ENCODE measurements around the gene RASAL1. TPM values are rescaled to one million over a fixed set of nuclear protein-coding genes. Genes with fewer than 3 reads are reported as not detected.
A peak's percentile ranks its signal among the peaks of the same experiment; 100 is the strongest.

RASAL1 gene
- polyA plus RNA-seq, 1 of the 3 experiments (the other 2 are of a cell fraction): not detected

- Histone ChIP-seq H3K79me2 (ENCODE audit: insufficient read depth) (no peaks in the 10 kb centered on the region), H3K4me3 (ENCODE audit: low read depth in 2 of 2, low read length in 1 of 2) (no peak overlapping the region), H3F3A (replicated peaks; ENCODE audit: insufficient read depth) (peaks cover 9% of the 10 kb centered on the region), H3K4me1 (ENCODE audit: control insufficient read depth in 1 of 2, insufficient read depth in 2 of 2, low read depth in 1 of 2, low read length in 1 of 2) (peaks cover 5 to 11% of the 10 kb centered on the region in 2 experiments; a peak in 2 of 4 replicates), H3K27me3 (ENCODE audit: insufficient read depth) (peaks cover 24% of the 10 kb centered on the region), H3K9me3 (0 out of 2 replicates have a peak, but pooled peaks cover 5% of the 10 kb centered on the region), H3K9ac (no peak overlapping the region), H3K36me3 (replicated peaks in 1 of 2; ENCODE audit: control insufficient read depth in 1 of 2, insufficient read depth in 2 of 2, low read length in 1 of 2) (no peaks in the 10 kb centered on the region), H3K9me2 (no peaks in the 10 kb centered on the region), H3K27ac (ENCODE audit: low read depth in 2 of 2, low read length in 1 of 2) (no peak overlapping the region), H3K4me2 (no peak overlapping the region), H4K20me1 (ENCODE audit: insufficient read depth) (no peaks in the 10 kb centered on the region), H2AFZ (ENCODE audit: low read depth) (no peak overlapping the region)
- WGBS (ENCODE audit: low lambda C conversion rate): 95% methylated on average over 3 of the region's 3 CpGs
- no peak for DNase-seq
- TF ChIP-seq EP300 (IDR thresholded peaks at IDR 0.05; ENCODE audit: borderline replicate concordance in 1 of 2, low read depth in 1 of 2, low read length in 1 of 2): no peak
- TF ChIP-seq NRF1 (IDR thresholded peaks at IDR 0.05; ENCODE audit: low read depth, low read length): no peak
- no peak for TF ChIP-seq RFX5 (IDR thresholded peaks at IDR 0.05; ENCODE audit: low read length)
- no peak for TF ChIP-seq MEF2A (IDR thresholded peaks at IDR 0.05; ENCODE audit: borderline replicate concordance, low read depth)
- no peak for TF ChIP-seq TEAD4 (IDR thresholded peaks at IDR 0.05; ENCODE audit: borderline replicate concordance, insufficient read depth)
- TF ChIP-seq, protein P1, sequence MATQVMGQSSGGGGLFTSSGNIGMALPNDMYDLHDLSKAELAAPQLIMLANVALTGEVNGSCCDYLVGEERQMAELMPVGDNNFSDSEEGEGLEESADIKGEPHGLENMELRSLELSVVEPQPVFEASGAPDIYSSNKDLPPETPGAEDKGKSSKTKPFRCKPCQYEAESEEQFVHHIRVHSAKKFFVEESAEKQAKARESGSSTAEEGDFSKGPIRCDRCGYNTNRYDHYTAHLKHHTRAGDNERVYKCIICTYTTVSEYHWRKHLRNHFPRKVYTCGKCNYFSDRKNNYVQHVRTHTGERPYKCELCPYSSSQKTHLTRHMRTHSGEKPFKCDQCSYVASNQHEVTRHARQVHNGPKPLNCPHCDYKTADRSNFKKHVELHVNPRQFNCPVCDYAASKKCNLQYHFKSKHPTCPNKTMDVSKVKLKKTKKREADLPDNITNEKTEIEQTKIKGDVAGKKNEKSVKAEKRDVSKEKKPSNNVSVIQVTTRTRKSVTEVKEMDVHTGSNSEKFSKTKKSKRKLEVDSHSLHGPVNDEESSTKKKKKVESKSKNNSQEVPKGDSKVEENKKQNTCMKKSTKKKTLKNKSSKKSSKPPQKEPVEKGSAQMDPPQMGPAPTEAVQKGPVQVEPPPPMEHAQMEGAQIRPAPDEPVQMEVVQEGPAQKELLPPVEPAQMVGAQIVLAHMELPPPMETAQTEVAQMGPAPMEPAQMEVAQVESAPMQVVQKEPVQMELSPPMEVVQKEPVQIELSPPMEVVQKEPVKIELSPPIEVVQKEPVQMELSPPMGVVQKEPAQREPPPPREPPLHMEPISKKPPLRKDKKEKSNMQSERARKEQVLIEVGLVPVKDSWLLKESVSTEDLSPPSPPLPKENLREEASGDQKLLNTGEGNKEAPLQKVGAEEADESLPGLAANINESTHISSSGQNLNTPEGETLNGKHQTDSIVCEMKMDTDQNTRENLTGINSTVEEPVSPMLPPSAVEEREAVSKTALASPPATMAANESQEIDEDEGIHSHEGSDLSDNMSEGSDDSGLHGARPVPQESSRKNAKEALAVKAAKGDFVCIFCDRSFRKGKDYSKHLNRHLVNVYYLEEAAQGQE (IDR thresholded peaks at IDR 0.05; ENCODE audit: low read depth, low read length): no peak
- TF ChIP-seq SIN3A (IDR thresholded peaks at IDR 0.05; ENCODE audit: borderline replicate concordance, low read depth, low read length): no peak
- no peak for TF ChIP-seq JUND (IDR thresholded peaks at IDR 0.05)
- CTCF ChIA-PET: interaction anchor here (0.7 to 7.6 kb wide), 7 partner anchors 10 to 103 kb away, joined by 3 to 49 read pairs (median 4); partner anchors contain the start of gene RASAL1
- POLR2A ChIA-PET: no interaction called here
Observed at GRCh38 chr12:113151655-113152054, 16.1 kb upstream of the RASAL1 start.

- POLR2A ChIA-PET: interaction anchor here (1.3 kb wide), 1 partner anchor 12 kb away, joined by 3 read pairs; no protein-coding TSS in a partner anchor
- Histone ChIP-seq H3K4me3 (ENCODE audit: low read depth in 2 of 2, low read length in 1 of 2) (no peak within 1 kb of the TSS), H3K4me1 (ENCODE audit: control insufficient read depth in 1 of 2, insufficient read depth in 2 of 2, low read depth in 1 of 2, low read length in 1 of 2) (peaks cover 5 to 10% of the 10 kb centered on the region in 2 experiments; a peak in 2 of 4 replicates), H3K9ac (no peak within 1 kb of the TSS), H3K27me3 (ENCODE audit: insufficient read depth) (peaks cover 21% of the 10 kb centered on the region), H4K20me1 (ENCODE audit: insufficient read depth) (no peaks in the 10 kb centered on the region), H3K9me2 (no peaks in the 10 kb centered on the region), H3K27ac (ENCODE audit: low read depth in 2 of 2, low read length in 1 of 2) (no peak within 1 kb of the TSS), H3K79me2 (ENCODE audit: insufficient read depth) (no peaks in the 10 kb centered on the region), H3K4me2 (peak within 1 kb of the TSS; percentile 65; the same call in 1 of the 2 replicates), H3K9me3 (0 out of 2 replicates have a peak, but pooled peaks cover 5% of the 10 kb centered on the region), H2AFZ (ENCODE audit: low read depth) (no peak within 1 kb of the TSS), H3F3A (replicated peaks; ENCODE audit: insufficient read depth) (peaks cover 5% of the 10 kb centered on the region), H3K36me3 (replicated peaks in 1 of 2; ENCODE audit: control insufficient read depth in 1 of 2, insufficient read depth in 2 of 2, low read length in 1 of 2) (no peaks in the 10 kb centered on the region)
- CTCF ChIA-PET: interaction anchor here (1.4 to 7.6 kb wide), 4 partner anchors 14 to 101 kb away, joined by 3 to 49 read pairs (median 12); partner anchors contain the start of gene RASAL1
- WGBS (ENCODE audit: low lambda C conversion rate): 46% methylated on average over 19 of the region's 22 CpGs
- DNase-seq: peak; percentile 88
- TF ChIP-seq, protein P1 (IDR thresholded peaks at IDR 0.05; ENCODE audit: low read depth, low read length): no peak
- TF ChIP-seq USF2 (IDR thresholded peaks at IDR 0.05; ENCODE audit: borderline replicate concordance, low read depth, low read length): no peak
- no peak for TF ChIP-seq MEF2A (IDR thresholded peaks at IDR 0.05; ENCODE audit: borderline replicate concordance, low read depth)
- no peak for TF ChIP-seq MAX (IDR thresholded peaks at IDR 0.05; ENCODE audit: low read depth)
- no peak for TF ChIP-seq NFIC (IDR thresholded peaks at IDR 0.05; ENCODE audit: borderline replicate concordance)
- TF ChIP-seq, protein P2, sequence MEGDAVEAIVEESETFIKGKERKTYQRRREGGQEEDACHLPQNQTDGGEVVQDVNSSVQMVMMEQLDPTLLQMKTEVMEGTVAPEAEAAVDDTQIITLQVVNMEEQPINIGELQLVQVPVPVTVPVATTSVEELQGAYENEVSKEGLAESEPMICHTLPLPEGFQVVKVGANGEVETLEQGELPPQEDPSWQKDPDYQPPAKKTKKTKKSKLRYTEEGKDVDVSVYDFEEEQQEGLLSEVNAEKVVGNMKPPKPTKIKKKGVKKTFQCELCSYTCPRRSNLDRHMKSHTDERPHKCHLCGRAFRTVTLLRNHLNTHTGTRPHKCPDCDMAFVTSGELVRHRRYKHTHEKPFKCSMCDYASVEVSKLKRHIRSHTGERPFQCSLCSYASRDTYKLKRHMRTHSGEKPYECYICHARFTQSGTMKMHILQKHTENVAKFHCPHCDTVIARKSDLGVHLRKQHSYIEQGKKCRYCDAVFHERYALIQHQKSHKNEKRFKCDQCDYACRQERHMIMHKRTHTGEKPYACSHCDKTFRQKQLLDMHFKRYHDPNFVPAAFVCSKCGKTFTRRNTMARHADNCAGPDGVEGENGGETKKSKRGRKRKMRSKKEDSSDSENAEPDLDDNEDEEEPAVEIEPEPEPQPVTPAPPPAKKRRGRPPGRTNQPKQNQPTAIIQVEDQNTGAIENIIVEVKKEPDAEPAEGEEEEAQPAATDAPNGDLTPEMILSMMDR (IDR thresholded peaks at IDR 0.05): 0 out of 2 replicates have a peak, but pooled peaks have one; percentile 14
- TF ChIP-seq GATA2 (CRISPR knock-in tag; IDR thresholded peaks at IDR 0.05): no peak
Observed at GRCh38 chr12:113149361-113150150, 14.0 kb upstream of the RASAL1 start, which contains the start of gene CFAP73. Gene CFAP73, plus strand, starts transcription at chr12:113149724. Its CDS starts 134 bp downstream, at chr12:113149858.
